ENCODE results near the gene GNLY.

GNLY gene

GRCh38 chr2:85665264-85665937 lies 28.8 kb upstream of the GNLY start:
- H3K4me3 ChIP-seq (ENCODE audit: low read depth, low read length), result no peak overlapping the region
- no peak for DNase-seq (ENCODE audit: low read depth)
- no peak for TF ChIP-seq CTCF (IDR thresholded peaks at IDR 0.05; ENCODE audit: low read depth, low read length, missing control alignments)

- no peak for TF ChIP-seq CTCF (IDR thresholded peaks at IDR 0.05; ENCODE audit: low read depth, low read length, missing control alignments)
- DNase-seq (ENCODE audit: low read depth), result no peak
- H3K4me3 ChIP-seq (ENCODE audit: low read depth, low read length), result no peak overlapping the region
Measured at GRCh38 chr2:85666016-85666415, 28.1 kb upstream of the GNLY start.

- no peak for DNase-seq (ENCODE audit: low read depth)
- TF ChIP-seq CTCF (IDR thresholded peaks at IDR 0.05; ENCODE audit: low read depth, low read length, missing control alignments), result no peak
- H3K4me3 ChIP-seq (ENCODE audit: low read depth, low read length), result no peak overlapping the region
Measured at GRCh38 chr2:85666435-85667316, 27.5 kb upstream of the GNLY start.

GRCh38 chr2:85667561-85668008 lies 26.6 kb upstream of the GNLY start:
- DNase-seq (ENCODE audit: low read depth), result no peak
- no peak for TF ChIP-seq CTCF (IDR thresholded peaks at IDR 0.05; ENCODE audit: low read depth, low read length, missing control alignments)
- no peak overlapping the region for H3K4me3 ChIP-seq (ENCODE audit: low read depth, low read length)

- DNase-seq (ENCODE audit: low read depth), result no peak
- H3K4me3 ChIP-seq (ENCODE audit: low read depth, low read length), result no peak within 1 kb of the TSS
- no peak for TF ChIP-seq CTCF (IDR thresholded peaks at IDR 0.05; ENCODE audit: low read depth, low read length, missing control alignments)
Measured at GRCh38 chr2:85668009-85668856, 25.9 kb upstream of the GNLY start, which contains the start of gene SFTPB. Gene SFTPB (minus strand): TSS chr2:85668199. CDS start chr2:85668183, 16 bp downstream.

GRCh38 chr2:85668857-85669142 lies 25.4 kb upstream of the GNLY start:
- no peak overlapping the region for H3K4me3 ChIP-seq (ENCODE audit: low read depth, low read length)
- no peak for DNase-seq (ENCODE audit: low read depth)
- no peak for TF ChIP-seq CTCF (IDR thresholded peaks at IDR 0.05; ENCODE audit: low read depth, low read length, missing control alignments)
